Measurements from ENCODE around the gene IRAK2.
"Not testable (repeated sequence)": the region's sequence is repeated elsewhere in the genome, so short reads cannot be mapped to it uniquely, and the experiment has no call there.

IRAK2 gene

GRCh38 chr3:10160346-10160745 lies 4.4 kb upstream of the IRAK2 start:
- no peak for DNase-seq

GRCh38 chr3:10160925-10161324 lies 3.8 kb upstream of the IRAK2 start:
- DNase-seq = no peak

GRCh38 chr3:10162185-10162584 lies 2.5 kb upstream of the IRAK2 start:
- no peak for DNase-seq

- not testable (repeated sequence) for DNase-seq
Measured at GRCh38 chr3:10164201-10164545, 546 bp upstream of the IRAK2 start.

- DNase-seq = no peak
Measured at GRCh38 chr3:10166213-10166604, 1.5 kb downstream of the IRAK2 start.

- DNase-seq = no peak
Measured at GRCh38 chr3:10169000-10169496, 4.3 kb downstream of the IRAK2 start.

GRCh38 chr3:10170915-10171478 lies 6.3 kb downstream of the IRAK2 start:
- no peak for DNase-seq

- no peak for DNase-seq
Measured at GRCh38 chr3:10173095-10173925, 8.6 kb downstream of the IRAK2 start.

GRCh38 chr3:10173926-10174435 lies 9.3 kb downstream of the IRAK2 start:
- DNase-seq = no peak

- not testable (repeated sequence) for DNase-seq
Measured at GRCh38 chr3:10175334-10175733, 10.6 kb downstream of the IRAK2 start.

- not testable (repeated sequence) for DNase-seq
Measured at GRCh38 chr3:10176150-10176549, 11.4 kb downstream of the IRAK2 start.

GRCh38 chr3:10177737-10178136 lies 13.0 kb downstream of the IRAK2 start:
- DNase-seq = no peak

- DNase-seq = no peak
Measured at GRCh38 chr3:10178892-10179291, 14.2 kb downstream of the IRAK2 start.

GRCh38 chr3:10180289-10180688 lies 15.6 kb downstream of the IRAK2 start:
- DNase-seq = no peak

GRCh38 chr3:10180738-10181295 lies 16.1 kb downstream of the IRAK2 start:
- no peak for DNase-seq

- DNase-seq = no peak
Measured at GRCh38 chr3:10182950-10183349, 18.2 kb downstream of the IRAK2 start.

GRCh38 chr3:10184250-10184649 lies 19.5 kb downstream of the IRAK2 start:
- DNase-seq = no peak

- DNase-seq = peak in 2 of 5 experiments; percentile 56 to 91
Measured at GRCh38 chr3:10185804-10186762, 21.4 kb downstream of the IRAK2 start.

- DNase-seq = no peak
Measured at GRCh38 chr3:10187290-10187876, 22.7 kb downstream of the IRAK2 start.

- DNase-seq = no peak
Measured at GRCh38 chr3:10187944-10188343, 23.2 kb downstream of the IRAK2 start.

- DNase-seq = no peak
Measured at GRCh38 chr3:10188804-10189556, 24.3 kb downstream of the IRAK2 start.
